Activated T-helper 17 cell treated with anti-CD3 and anti-CD28 coated beads, Interleukin-2, amount 50 U/mL, for 72 hours (primary cell): ENCODE measurements around the gene CFAP43. TPM values are rescaled to one million over a fixed set of nuclear protein-coding genes. Genes with fewer than 3 reads are reported as not detected.
"Not testable (repeated sequence)": the region's sequence is repeated elsewhere in the genome, so short reads cannot be mapped to it uniquely, and the experiment has no call there.

Experiments
- ATAC-seq: fragments of 150-1000 bp; cut with Tn5 transposase; replicated peaks from 2 replicates; pipeline ENCODE4 v1.10.0; 2021; ENCODE audit warnings: mild to moderate bottlenecking, moderate library complexity
- H3K27ac Mint-ChIP-seq: one replicate; pipeline ENCODE4 v1.8.0; 2022; ENCODE audit warnings: mixed read lengths
- H3K27me3 Mint-ChIP-seq: one replicate; pipeline ENCODE4 v1.8.0; 2022; ENCODE audit warnings: mixed read lengths
- H3K36me3 Mint-ChIP-seq: one replicate; pipeline ENCODE4 v1.8.0; 2022; ENCODE audit warnings: low read depth, mild to moderate bottlenecking, mixed read lengths
- H3K4me1 Mint-ChIP-seq: one replicate; pipeline ENCODE4 v1.8.0; 2022; ENCODE audit warnings: mixed read lengths
- H3K4me3 Mint-ChIP-seq: one replicate; pipeline ENCODE4 v1.8.0; 2022; ENCODE audit warnings: mild to moderate bottlenecking, mixed read lengths
- H3K9me3 Mint-ChIP-seq: one replicate; pipeline ENCODE4 v1.8.0; 2022; ENCODE audit warnings: mixed read lengths
- total RNA-seq, 2 donors: library from RNA; stranded (reverse); gene quantifications; one replicate each; pipeline ENCODE4 v1.2.3, GENCODE V29; 2022

CFAP43 gene
- total RNA-seq, 2 donors from 2014 or later: 0.16 TPM; not detected in 1

DNA sequence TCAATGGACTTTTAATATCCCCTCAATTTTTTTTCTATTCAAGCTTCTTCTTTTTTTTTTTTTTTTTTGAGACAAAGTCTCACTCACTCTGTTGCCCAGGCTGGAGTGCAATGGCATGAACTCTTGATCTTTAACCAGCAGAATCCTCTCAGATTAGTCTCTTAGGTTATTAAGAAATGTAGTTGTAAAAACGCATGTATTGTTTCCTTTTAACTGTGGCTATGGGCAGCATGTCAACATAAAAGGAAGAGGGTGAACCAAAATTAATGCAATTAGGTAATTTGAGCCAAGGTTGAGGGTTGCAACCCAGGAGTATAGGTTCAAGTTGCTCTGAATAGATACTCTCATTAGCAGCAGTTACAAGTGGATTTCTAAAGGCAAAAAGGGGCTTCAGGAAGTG lies 18.2 kb upstream of the CFAP43 start:
- Mint-ChIP-seq H3K4me3 (no peak overlapping the region), H3K27ac (no peak overlapping the region), H3K9me3 (peaks cover 3% of the 10 kb centered on the region), H3K27me3 (peaks cover 4% of the 10 kb centered on the region), H3K36me3 (peaks cover 10% of the 10 kb centered on the region), H3K4me1 (peaks cover 19% of the 10 kb centered on the region)
- no peak for ATAC-seq

DNA sequence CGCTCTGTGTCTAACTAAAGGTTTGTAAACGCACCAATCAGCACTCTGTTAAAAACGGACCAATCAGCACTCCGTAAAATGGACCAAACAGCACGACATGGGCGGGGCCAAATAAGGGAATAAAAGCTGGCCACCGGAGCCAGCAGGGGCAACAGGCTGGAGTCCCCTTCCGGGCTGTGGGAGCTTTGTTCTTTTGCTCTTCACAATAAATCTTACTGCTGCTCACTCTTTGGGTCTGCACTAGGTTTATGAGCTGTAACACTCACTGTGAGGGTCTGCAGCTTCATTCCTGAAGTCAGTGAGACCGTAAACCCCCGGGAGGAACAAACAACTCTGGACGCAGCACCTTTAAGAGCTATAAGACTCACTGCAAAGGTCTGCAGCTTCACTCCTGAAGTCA lies 16.8 kb upstream of the CFAP43 start:
- not testable (repeated sequence) for H3K4me3 Mint-ChIP-seq, H3K27me3 Mint-ChIP-seq, ATAC-seq, H3K36me3 Mint-ChIP-seq, H3K27ac Mint-ChIP-seq, H3K9me3 Mint-ChIP-seq
- H3K4me1 Mint-ChIP-seq: peaks cover 14% of the 10 kb centered on the region

DNA sequence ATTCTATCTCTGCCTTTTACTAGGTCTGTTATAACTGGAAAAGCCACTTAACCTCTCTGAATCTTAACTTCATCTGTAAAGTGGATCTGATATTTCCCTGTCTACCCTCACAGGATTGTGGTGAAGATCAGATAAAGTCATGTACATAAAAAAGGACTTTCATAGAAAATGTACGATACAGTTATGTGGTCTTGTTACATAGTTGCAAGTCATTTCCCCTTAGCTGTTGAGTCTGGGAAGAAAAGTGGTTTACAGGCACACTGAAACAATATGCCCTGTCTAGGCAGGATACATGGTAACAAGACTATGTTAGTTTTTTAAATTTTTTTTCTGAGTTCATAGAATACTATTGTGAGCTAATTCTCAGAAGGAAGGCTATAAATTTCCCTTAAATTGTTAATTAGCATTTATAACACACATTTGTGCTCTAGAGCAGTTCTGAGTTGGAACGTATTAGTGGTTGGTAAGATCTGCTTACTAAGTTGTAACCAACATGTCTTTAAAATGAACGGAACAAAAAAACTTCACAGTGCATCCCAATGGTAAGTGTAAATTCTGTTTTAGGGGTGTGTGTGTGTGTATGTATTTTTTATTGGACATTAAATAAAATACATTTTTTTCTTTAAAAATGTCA lies 15.5 kb upstream of the CFAP43 start:
- Mint-ChIP-seq H3K36me3 (no peaks in the 10 kb centered on the region), H3K9me3 (no peaks in the 10 kb centered on the region), H3K4me1 (peaks cover 3% of the 10 kb centered on the region), H3K27ac (peak overlapping the region; percentile 55), H3K27me3 (peaks cover 9% of the 10 kb centered on the region), H3K4me3 (peak overlapping the region; percentile 44)
- ATAC-seq: peak; percentile 69

DNA sequence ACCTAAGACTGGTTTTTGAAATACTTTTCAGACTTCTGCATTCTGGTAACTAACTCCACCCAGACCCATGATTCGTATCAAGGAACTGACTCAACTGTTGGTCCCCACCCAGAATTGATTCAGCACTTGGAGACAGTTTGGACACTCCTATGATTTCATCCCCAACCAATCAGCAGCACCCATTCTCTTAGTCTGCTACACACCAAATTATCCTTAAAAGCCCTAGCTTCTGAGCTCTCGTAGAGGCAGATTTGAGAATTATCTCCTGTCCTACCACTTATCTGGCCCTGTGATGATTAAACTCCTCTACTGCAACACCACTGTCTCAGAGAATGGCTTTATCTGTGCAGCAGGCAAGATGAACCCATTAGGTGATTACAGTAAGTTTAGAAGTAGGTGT lies 14.8 kb upstream of the CFAP43 start:
- peaks cover 9% of the 10 kb centered on the region for H3K27me3 Mint-ChIP-seq
- peak overlapping the region; percentile 44 for H3K4me3 Mint-ChIP-seq
- peaks cover 3% of the 10 kb centered on the region for H3K4me1 Mint-ChIP-seq
- peak; percentile 95 for ATAC-seq
- H3K36me3 Mint-ChIP-seq: no peaks in the 10 kb centered on the region
- H3K27ac Mint-ChIP-seq: peak overlapping the region; percentile 55
- no peaks in the 10 kb centered on the region for H3K9me3 Mint-ChIP-seq

DNA sequence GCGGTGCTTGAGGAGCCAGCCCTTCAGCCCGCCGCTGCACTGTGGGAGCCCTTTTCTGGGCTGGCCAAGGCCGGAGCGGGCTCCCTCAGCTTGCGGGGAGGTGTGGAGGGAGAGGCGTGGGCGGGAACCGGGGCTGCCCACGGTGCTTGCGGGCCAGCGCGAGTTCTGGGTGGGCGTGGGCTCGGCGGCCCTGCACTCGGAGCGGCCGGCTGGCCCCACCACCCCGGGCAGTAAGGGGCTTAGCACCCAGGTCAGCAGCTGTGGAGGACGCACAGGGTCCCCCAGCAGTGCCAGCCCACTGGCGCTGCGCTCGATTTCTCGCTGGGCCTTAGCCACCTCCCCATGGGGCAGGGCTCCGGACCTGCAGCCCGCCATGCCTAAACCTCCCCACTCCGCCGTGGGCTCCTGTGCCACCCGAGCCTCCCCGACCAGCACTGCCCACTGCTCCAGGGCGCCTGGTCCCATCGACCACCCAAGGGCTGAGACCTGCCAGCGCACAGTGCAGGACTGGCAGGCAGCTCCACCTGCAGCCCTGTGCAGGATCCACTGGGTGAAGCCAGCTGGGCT lies 13.0 kb upstream of the CFAP43 start:
- ATAC-seq: no peak
- Mint-ChIP-seq H3K27me3 (peaks cover 11% of the 10 kb centered on the region), H3K36me3 (no peaks in the 10 kb centered on the region), H3K9me3 (no peaks in the 10 kb centered on the region), H3K27ac (no peak overlapping the region), H3K4me1 (peaks cover 3% of the 10 kb centered on the region), H3K4me3 (no peak overlapping the region)

DNA sequence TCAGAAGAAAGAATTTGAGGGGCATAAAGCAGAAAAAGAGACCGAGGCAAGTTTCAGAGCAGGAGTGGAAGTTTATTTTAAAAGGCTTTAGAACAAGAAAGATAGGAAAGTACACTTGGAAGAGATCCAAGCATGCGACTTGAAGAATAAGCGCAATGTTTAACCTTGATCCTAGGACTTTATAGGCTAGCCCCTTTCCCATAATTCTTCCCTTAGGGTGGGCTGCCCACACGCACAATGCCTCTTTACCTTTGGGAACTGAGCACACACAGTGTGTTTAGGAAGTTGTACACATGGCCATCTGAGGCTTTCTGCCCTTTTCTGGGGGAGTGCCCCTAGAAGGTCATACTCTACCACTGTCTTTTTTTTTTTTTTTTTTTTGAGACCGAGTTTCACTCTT lies 11.3 kb upstream of the CFAP43 start:
- no peak for ATAC-seq
- Mint-ChIP-seq H3K27me3 (peaks cover 17% of the 10 kb centered on the region), H3K4me3 (no peak overlapping the region), H3K9me3 (no peaks in the 10 kb centered on the region), H3K4me1 (peaks cover 3% of the 10 kb centered on the region), H3K36me3 (no peaks in the 10 kb centered on the region), H3K27ac (no peak overlapping the region)

DNA sequence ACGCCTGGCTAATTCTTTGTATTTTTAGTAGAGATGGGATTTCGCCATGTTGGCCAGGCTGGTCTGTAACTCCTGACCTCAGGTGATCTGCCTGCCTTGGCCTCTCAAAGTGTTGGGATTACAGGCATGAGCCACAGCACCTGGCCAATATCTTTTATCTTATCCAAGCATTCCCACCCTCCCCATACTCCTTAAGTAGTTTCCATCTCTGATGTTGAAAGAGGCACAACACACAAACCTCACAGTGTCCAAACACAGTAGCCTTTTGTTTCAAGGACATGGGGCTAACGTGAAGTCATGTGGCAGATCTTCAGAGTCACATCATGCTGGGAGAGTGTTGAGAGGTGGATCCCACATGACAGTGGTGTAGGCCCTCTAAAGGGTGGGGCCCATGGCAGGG lies 10.8 kb upstream of the CFAP43 start:
- peaks cover 19% of the 10 kb centered on the region for H3K27me3 Mint-ChIP-seq
- H3K4me3 Mint-ChIP-seq, H3K36me3 Mint-ChIP-seq, H3K9me3 Mint-ChIP-seq, H3K27ac Mint-ChIP-seq, ATAC-seq, H3K4me1 Mint-ChIP-seq: not testable (repeated sequence)

DNA sequence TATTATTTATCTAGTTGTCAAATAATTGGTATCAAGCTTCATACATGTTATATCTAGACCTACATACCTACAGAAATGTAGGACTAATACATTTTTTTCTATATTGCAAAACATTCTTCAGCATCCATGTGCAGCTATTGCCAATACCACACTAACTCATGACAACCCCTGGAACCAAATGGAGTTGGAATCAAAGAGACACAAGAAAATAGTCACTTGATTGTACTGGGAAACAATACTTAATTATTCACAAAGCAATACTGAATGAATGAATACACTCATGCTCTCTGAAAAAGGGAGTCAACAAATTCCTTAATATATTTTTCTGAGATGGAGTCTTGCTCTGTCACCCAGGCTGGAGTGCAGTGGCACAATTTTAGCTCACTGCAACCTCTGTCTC lies 10.4 kb upstream of the CFAP43 start:
- H3K4me1 Mint-ChIP-seq: peaks cover 3% of the 10 kb centered on the region
- no peaks in the 10 kb centered on the region for H3K36me3 Mint-ChIP-seq
- no peak overlapping the region for H3K4me3 Mint-ChIP-seq
- peaks cover 23% of the 10 kb centered on the region for H3K27me3 Mint-ChIP-seq
- no peaks in the 10 kb centered on the region for H3K9me3 Mint-ChIP-seq
- H3K27ac Mint-ChIP-seq: no peak overlapping the region
- no peak for ATAC-seq

DNA sequence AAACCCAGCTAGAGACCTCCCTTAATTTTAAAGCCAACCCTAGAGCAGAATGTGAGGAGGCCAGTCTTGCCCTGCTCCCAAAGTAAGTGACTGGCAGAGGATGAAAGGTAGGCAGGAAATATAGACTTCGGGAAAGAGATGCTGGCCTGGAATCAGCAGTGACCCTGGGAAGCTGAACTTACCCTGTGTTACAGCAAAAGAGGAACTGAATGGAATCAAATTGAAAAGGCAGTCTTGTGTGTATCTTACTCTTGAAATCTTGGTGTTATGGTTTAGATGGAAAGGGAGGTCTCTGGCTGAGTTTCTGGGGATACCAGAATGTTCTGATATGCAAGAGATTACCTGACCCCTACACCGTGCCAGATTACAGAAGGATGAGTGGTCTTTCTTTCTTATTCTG lies 7.9 kb upstream of the CFAP43 start:
- H3K27me3 Mint-ChIP-seq: peaks cover 34% of the 10 kb centered on the region
- H3K27ac Mint-ChIP-seq: no peak overlapping the region
- H3K36me3 Mint-ChIP-seq: no peaks in the 10 kb centered on the region
- ATAC-seq: no peak
- no peak overlapping the region for H3K4me3 Mint-ChIP-seq
- no peaks in the 10 kb centered on the region for H3K4me1 Mint-ChIP-seq
- H3K9me3 Mint-ChIP-seq: peaks cover 5% of the 10 kb centered on the region

DNA sequence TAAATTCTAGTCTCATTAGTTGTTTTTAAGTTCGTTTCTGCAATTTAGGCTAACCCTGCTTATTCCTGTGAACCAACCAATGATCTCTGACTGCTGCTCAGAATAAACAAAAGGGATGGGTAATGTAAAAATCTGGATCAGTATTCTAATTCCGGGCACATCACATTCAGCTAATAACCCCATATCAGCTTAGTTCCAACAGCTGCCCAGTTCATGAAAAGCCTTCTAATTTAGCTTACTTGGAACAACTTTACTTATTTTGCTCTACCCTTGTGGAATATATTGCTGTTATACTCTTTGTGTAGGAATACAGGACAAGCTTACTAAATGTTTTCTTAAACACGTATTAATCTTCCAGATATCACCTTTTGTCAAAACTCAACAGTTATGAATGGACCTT lies 3.6 kb upstream of the CFAP43 start:
- Mint-ChIP-seq H3K27me3 (peaks cover 43% of the 10 kb centered on the region), H3K27ac (no peak overlapping the region), H3K36me3 (no peaks in the 10 kb centered on the region), H3K4me3 (no peak overlapping the region), H3K4me1 (peaks cover 7% of the 10 kb centered on the region), H3K9me3 (peaks cover 5% of the 10 kb centered on the region)
- no peak for ATAC-seq

DNA sequence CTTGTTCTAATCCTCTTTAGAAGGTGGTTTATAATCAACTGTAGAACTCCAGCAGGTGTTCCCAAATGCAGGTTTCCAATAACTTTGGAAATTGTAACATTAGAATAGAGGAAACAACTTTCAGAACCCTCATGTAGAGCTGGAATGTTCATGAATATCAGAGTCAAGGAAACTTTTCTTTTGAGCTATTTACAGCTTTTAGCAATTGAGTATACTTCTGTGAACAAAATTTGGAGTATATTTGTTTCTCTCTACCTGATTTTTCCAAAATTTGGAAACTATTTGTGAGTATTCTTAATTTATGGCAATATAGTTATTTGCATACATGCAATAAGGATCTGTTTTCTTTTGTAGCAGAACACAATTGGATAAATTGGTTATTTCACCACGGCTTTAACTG lies 2.8 kb upstream of the CFAP43 start:
- peaks cover 7% of the 10 kb centered on the region for H3K4me1 Mint-ChIP-seq
- ATAC-seq: no peak
- no peak overlapping the region for H3K4me3 Mint-ChIP-seq
- H3K27ac Mint-ChIP-seq: no peak overlapping the region
- H3K27me3 Mint-ChIP-seq: peaks cover 39% of the 10 kb centered on the region
- no peaks in the 10 kb centered on the region for H3K36me3 Mint-ChIP-seq
- peaks cover 5% of the 10 kb centered on the region for H3K9me3 Mint-ChIP-seq

DNA sequence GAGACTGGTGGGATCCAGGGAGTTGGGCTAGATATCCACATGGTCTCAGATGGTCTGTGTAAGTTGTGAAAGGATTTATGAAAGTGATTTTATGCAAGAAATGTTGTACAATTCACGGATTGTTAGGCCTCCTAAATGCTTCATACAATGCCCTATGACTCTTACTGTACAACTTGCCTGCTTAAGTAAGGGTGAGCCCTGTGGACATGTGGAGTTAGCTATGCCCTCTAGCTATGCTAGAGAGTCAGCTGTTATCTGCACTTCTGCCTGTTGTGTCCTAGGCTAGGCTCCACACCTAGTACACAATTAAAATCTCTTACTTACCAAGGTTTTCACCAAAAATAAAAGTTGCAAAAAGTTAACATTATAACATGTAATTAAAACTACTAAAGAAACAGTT lies 1.7 kb upstream of the CFAP43 start:
- Mint-ChIP-seq H3K27ac (no peak overlapping the region), H3K4me1 (peaks cover 7% of the 10 kb centered on the region), H3K27me3 (peaks cover 33% of the 10 kb centered on the region), H3K36me3 (no peaks in the 10 kb centered on the region), H3K9me3 (peaks cover 5% of the 10 kb centered on the region), H3K4me3 (peak overlapping the region; percentile 62)
- ATAC-seq: no peak

DNA sequence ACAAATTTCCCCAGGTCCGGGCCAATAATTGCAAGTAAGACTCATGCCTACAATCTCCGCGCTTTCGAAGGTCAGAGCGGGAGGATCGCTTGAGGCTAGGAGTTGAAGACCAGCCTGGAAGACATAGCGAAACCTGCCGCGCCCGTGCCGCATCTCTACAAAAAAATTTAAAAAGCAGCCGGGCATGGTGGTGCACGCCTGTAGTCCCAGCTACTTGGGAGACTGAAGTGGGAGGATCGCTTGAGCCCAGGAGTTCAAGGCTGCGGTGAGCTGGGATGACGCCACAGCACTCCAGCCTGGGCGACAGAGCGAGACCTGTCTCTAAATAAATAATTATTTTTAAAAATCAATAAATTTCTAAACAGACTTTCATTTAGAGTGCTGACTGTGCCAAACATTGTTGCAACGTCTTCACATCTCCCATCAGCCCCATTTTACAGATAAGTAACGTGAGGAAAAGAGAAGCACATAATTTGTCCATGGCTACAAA lies 494 bp upstream of the CFAP43 start:
- peaks cover 29% of the 10 kb centered on the region for H3K27me3 Mint-ChIP-seq
- peak overlapping the region; percentile 87 for H3K27ac Mint-ChIP-seq
- H3K9me3 Mint-ChIP-seq: peaks cover 5% of the 10 kb centered on the region
- peaks cover 7% of the 10 kb centered on the region for H3K4me1 Mint-ChIP-seq
- peak; percentile 26 for ATAC-seq
- H3K36me3 Mint-ChIP-seq: no peaks in the 10 kb centered on the region
- H3K4me3 Mint-ChIP-seq: peak overlapping the region; percentile 85

DNA sequence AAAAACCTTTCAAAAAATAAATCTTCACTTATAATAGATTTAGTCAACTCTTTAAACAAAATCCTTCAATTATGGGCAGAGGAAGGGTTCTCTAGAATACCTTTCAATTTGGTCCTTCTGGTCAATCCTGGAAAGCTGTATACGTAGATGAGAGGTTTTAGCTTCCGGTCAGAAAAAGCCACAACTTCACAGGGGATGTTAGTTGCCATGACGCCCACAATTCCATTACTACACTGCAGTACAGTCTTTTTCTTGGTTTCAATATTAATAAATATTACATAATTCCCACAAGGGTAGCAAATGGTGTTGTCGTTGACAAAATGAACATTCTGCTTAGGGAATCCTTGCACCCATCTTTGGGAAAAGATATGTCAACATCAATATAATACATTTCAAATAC lies 1.7 kb downstream of the CFAP43 start:
- no peak for ATAC-seq
- H3K27ac Mint-ChIP-seq: no peak overlapping the region
- H3K4me1 Mint-ChIP-seq: peaks cover 7% of the 10 kb centered on the region
- H3K9me3 Mint-ChIP-seq: no peaks in the 10 kb centered on the region
- H3K27me3 Mint-ChIP-seq: peaks cover 18% of the 10 kb centered on the region
- H3K4me3 Mint-ChIP-seq: no peak overlapping the region
- no peaks in the 10 kb centered on the region for H3K36me3 Mint-ChIP-seq

DNA sequence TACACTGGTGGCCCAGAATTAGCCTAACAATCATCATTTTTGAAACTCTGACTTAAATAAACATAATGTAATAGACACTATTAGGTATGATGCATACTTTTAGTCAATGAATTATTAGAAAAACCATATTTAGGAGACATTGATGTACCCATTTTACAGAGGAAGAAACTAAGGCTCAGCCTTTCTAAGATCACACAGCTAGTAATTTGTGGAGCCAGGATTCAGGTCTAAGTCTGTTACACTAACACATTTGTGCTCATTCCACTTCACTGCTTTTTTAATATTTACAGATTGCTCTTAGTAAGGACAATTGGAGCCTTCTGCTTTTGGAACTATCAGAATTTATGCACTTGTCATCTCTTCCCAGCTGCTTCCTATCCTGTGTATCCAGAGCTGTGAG lies 8.9 kb downstream of the CFAP43 start:
- Mint-ChIP-seq H3K36me3 (no peaks in the 10 kb centered on the region), H3K4me3 (no peak overlapping the region)
- no peak for ATAC-seq

More for the DNA sequence above, 8.9 kb downstream of the CFAP43 start:
- H3K27ac Mint-ChIP-seq: no peak overlapping the region
- H3K27me3 Mint-ChIP-seq: peaks cover 24% of the 10 kb centered on the region
- H3K4me1 Mint-ChIP-seq: no peaks in the 10 kb centered on the region
- no peaks in the 10 kb centered on the region for H3K9me3 Mint-ChIP-seq
